PC-3 (cell line): ENCODE results near the gene RMC1. TPM values are rescaled to one million over a fixed set of nuclear protein-coding genes. Genes with fewer than 3 reads are reported as not detected.
A peak's percentile ranks its signal among the peaks of the same experiment; 100 is the strongest.
"Not testable (repeated sequence)": the region's sequence is repeated elsewhere in the genome, so short reads cannot be mapped to it uniquely, and the experiment has no call there.

Experiments used
- ATAC-seq: fragments of 200-7000 bp; cut with Tn5 transposase; 2 replicates; pipeline ENCODE4 v1.9.1; 2020; ENCODE audit warnings: mild to moderate bottlenecking, moderate library complexity
- BruUV-seq: library from RNA; stranded (reverse); fragments of 400-500 nt; replicated peaks from 2 replicates; lab custom pipeline; 2021; lab: Mats Ljungman, UMichigan
- CTCF ChIA-PET: fragments of 300-600 bp; sonication (Branson Sonifier 250); formaldehyde crosslinking; loops from one replicate; lab custom pipeline; 2022; ENCODE audit warnings: antibody characterized with exemption; lab: Charles Lee
- POLR2A ChIA-PET: fragments of 300-600 bp; sonication (Branson Sonifier 250); formaldehyde crosslinking; loops from one replicate; lab custom pipeline; 2022; ENCODE audit warnings: antibody characterized with exemption; ENCODE audit not compliant: unreplicated experiment; lab: Charles Lee
- DNase-seq: peaks from one replicate; pipeline ENCODE4 v3.0.0-alpha.2; 2015
- H2AFZ ChIP-seq: fragments of 300-600 bp; sonication (generic); 2 replicates; pipeline ENCODE4 v1.6.0; 2016; ENCODE audit warnings: antibody characterized with exemption, low read length
- H3F3A ChIP-seq: fragments of 300-600 bp; sonication (generic); one replicate; pipeline ENCODE4 v1.6.0; 2017; ENCODE audit warnings: antibody characterized with exemption, low read length, control low read depth, mild to moderate bottlenecking; ENCODE audit not compliant: unreplicated experiment
- H3K27ac ChIP-seq: fragments of 300-600 bp; sonication (generic); 2 replicates; pipeline ENCODE4 v1.5.1; 2016; ENCODE audit warnings: mild to moderate bottlenecking, low read length
- H3K27me3 ChIP-seq: fragments of 300-600 bp; sonication (generic); 2 replicates; pipeline ENCODE4 v1.6.1; 2016; ENCODE audit warnings: low read length, mixed read lengths
- H3K36me3 ChIP-seq: fragments of 300-600 bp; sonication (generic); 2 replicates; pipeline ENCODE4 v1.6.1; 2016; ENCODE audit warnings: low read depth, mixed run types, low read length, mixed read lengths
- H3K4me1 ChIP-seq: fragments of 300-600 bp; sonication (generic); 2 replicates; pipeline ENCODE4 v1.5.1; 2016; ENCODE audit warnings: low read length; ENCODE audit not compliant: insufficient read depth
- H3K4me2 ChIP-seq: fragments of 300-600 bp; sonication (generic); 2 replicates; pipeline ENCODE4 v1.6.0; 2016; ENCODE audit warnings: low read length
- H3K4me3 ChIP-seq: fragments of 300-600 bp; sonication (generic); 2 replicates; pipeline ENCODE4 v1.5.1; 2016; ENCODE audit warnings: mild to moderate bottlenecking, low read length, mixed read lengths
- H3K79me2 ChIP-seq: fragments of 300-600 bp; sonication (generic); 2 replicates; pipeline ENCODE4 v1.6.1; 2017; ENCODE audit warnings: low read length, mixed read lengths
- H3K9ac ChIP-seq: fragments of 300-600 bp; sonication (generic); 2 replicates; pipeline ENCODE4 v1.6.0; 2016; ENCODE audit warnings: mild to moderate bottlenecking, low read length
- H3K9me2 ChIP-seq: fragments of 300-600 bp; sonication (generic); replicated peaks from 2 replicates; pipeline ENCODE4 v1.6.1; 2016; ENCODE audit warnings: mixed run types, low read length, mixed read lengths
- H3K9me3 ChIP-seq: fragments of 300-600 bp; sonication (generic); 2 replicates; pipeline ENCODE4 v1.6.1; 2016; ENCODE audit warnings: low read length, mixed read lengths
- H4K20me1 ChIP-seq: fragments of 300-600 bp; sonication (generic); 2 replicates; pipeline ENCODE4 v1.6.1; 2016; ENCODE audit warnings: low read length, mixed read lengths
- CTCF ChIP-seq: fragments of 300-600 bp; sonication (generic); conservative IDR thresholded peaks from 2 replicates; pipeline ENCODE4 v1.5.1; 2017; ENCODE audit warnings: antibody characterized with exemption, low read depth, mild to moderate bottlenecking, low read length
- EZH2 ChIP-seq: fragments of 300-600 bp; sonication (generic); IDR thresholded peaks from one replicate; pipeline ENCODE4 v1.6.1; 2017; ENCODE audit warnings: antibody characterized with exemption, mild to moderate bottlenecking, low read length; ENCODE audit not compliant: unreplicated experiment
- EZH2phosphoT487 ChIP-seq: fragments of 300-600 bp; sonication (generic); IDR thresholded peaks from 2 replicates; pipeline ENCODE4 v1.6.1; 2018; ENCODE audit warnings: mild to moderate bottlenecking, antibody characterized with exemption, low read length, borderline replicate concordance
- intact Hi-C: fragments of 100-400 bp; cut with micrococcal nuclease; formaldehyde crosslinking; loops from 2 replicates; pipeline ENCODE4 v1.9.0; 2023
- total RNA-seq: library from RNA; depleted of rRNA; stranded (reverse); fragments of >200 nt; gene quantifications from 2 replicates; pipeline ENCODE4 v1.2.3, GENCODE V29; 2014

RMC1 gene
- total RNA-seq, 1 experiment from 2014 or later, result 23.2 TPM

- TF ChIP-seq EZH2, result no peak
- TF ChIP-seq CTCF, result no peak
- no peak for TF ChIP-seq EZH2phosphoT487
- peaks cover 33% of the 10 kb centered on the region for H3K36me3 ChIP-seq
- H3K9ac ChIP-seq, result 0 out of 2 replicates have a peak overlapping the region, but pooled peaks have one; percentile 4
- ATAC-seq (no peak; the same call in 1 of the 2 replicates), DNase-seq (no peak)
- intact Hi-C loops, result loop anchor here (1.0 kb wide), 1 partner anchor 12 kb away; the partner anchor contains the start of gene NPC1
- H4K20me1 ChIP-seq, result peaks cover 25% of the 10 kb centered on the region
- H3K27me3 ChIP-seq, result no peaks in the 10 kb centered on the region
- H3K9me2 ChIP-seq, result no peaks in the 10 kb centered on the region
- no peaks in the 10 kb centered on the region for H3F3A ChIP-seq
- H3K79me2 ChIP-seq, result peaks cover 44% of the 10 kb centered on the region
- POLR2A ChIA-PET, result no interaction called here
- CTCF ChIA-PET, result no interaction called here
- H3K27ac ChIP-seq, result peak overlapping the region; percentile 58
- peak overlapping the region; percentile 20 for H3K4me2 ChIP-seq
- H3K4me3 ChIP-seq, result 0 out of 2 replicates have a peak overlapping the region, but pooled peaks have one; percentile 3
- peaks cover 18% of the 10 kb centered on the region for H3K4me1 ChIP-seq
- no TSS peak for BruUV-seq
- H3K9me3 ChIP-seq, result no peaks in the 10 kb centered on the region
- no peak overlapping the region for H2AFZ ChIP-seq
Observed at GRCh38 chr18:23574611-23575308, 71.4 kb downstream of the RMC1 start.

GRCh38 chr18:23575309-23575651, 72.0 kb downstream of the RMC1 start:
- no peak for ATAC-seq
- CTCF ChIA-PET, result no interaction called here
- no peak overlapping the region for H3K4me2 ChIP-seq

GRCh38 chr18:23577521-23577920, 74.2 kb downstream of the RMC1 start:
- intact Hi-C loops, H3K4me3 ChIP-seq, H3F3A ChIP-seq, H3K4me2 ChIP-seq, H3K9ac ChIP-seq, POLR2A ChIA-PET, BruUV-seq, DNase-seq, H3K27me3 ChIP-seq, H3K27ac ChIP-seq, H3K9me2 ChIP-seq, CTCF ChIA-PET, H2AFZ ChIP-seq, ATAC-seq, H3K9me3 ChIP-seq: not testable (repeated sequence)
- Histone ChIP-seq H3K36me3 (peaks cover 16% of the 10 kb centered on the region), H4K20me1 (peaks cover 43% of the 10 kb centered on the region), H3K4me1 (peaks cover 31% of the 10 kb centered on the region), H3K79me2 (peaks cover 69% of the 10 kb centered on the region)

More at GRCh38 chr18:23575309-23575651, 72.0 kb downstream of the RMC1 start:
- Histone ChIP-seq H3K79me2 (peaks cover 50% of the 10 kb centered on the region), H3K9ac (no peak overlapping the region), H3F3A (no peaks in the 10 kb centered on the region), H3K27ac (no peak overlapping the region), H4K20me1 (peaks cover 30% of the 10 kb centered on the region), H3K27me3 (no peaks in the 10 kb centered on the region), H3K9me3 (no peaks in the 10 kb centered on the region), H3K4me3 (no peak overlapping the region), H3K4me1 (peaks cover 18% of the 10 kb centered on the region), H2AFZ (no peak overlapping the region), H3K36me3 (peaks cover 28% of the 10 kb centered on the region), H3K9me2 (no peaks in the 10 kb centered on the region)
- intact Hi-C loops, result no loop called here
- BruUV-seq, result no TSS peak
- TF ChIP-seq CTCF, result no peak
- no peak for TF ChIP-seq EZH2phosphoT487
- no peak for TF ChIP-seq EZH2
- POLR2A ChIA-PET, result interaction anchor here (0.5 kb wide), 1 partner anchor 64 kb away, joined by 3 read pairs; no protein-coding TSS in a partner anchor
- no peak for DNase-seq
